ENCODE data around the gene DST. TPM values are rescaled to one million over a fixed set of nuclear protein-coding genes. Genes with fewer than 3 reads are reported as not detected.

Gene DST
- total RNA-seq, 2 donors from 2014 or later: 101 to 113 TPM

- H3K27ac Mint-ChIP-seq: no peak overlapping the region
- Histone ChIP-seq H3K4me1 (ENCODE audit: control insufficient read depth, insufficient read depth, low read length) (no peaks in the 10 kb centered on the region), H3K36me3 (ENCODE audit: control insufficient read depth, insufficient read depth, low read length) (peaks cover 64% of the 10 kb centered on the region), H3K9me3 (ENCODE audit: control insufficient read depth, low read length) (peaks cover 11% of the 10 kb centered on the region), H3K9ac (ENCODE audit: extremely low read depth, low read length, poor library complexity, severe bottlenecking) (no peak overlapping the region), H3K27ac (ENCODE audit: low read depth, low read length) (no peak overlapping the region), H3K4me3 (ENCODE audit: low read length) (no peak overlapping the region), H3K27me3 (ENCODE audit: control insufficient read depth, insufficient read depth, low read length, poor library complexity, severe bottlenecking) (no peaks in the 10 kb centered on the region)
- WGBS, 2 experiments (ENCODE audit: insufficient coverage in 1 of 2, insufficient read length in 1 of 2): 100% methylated on average over 1 of the region's 1 CpG; no CpG with 5 or more reads in 1 of the 2 experiments
- peaks cover 7% of the 10 kb centered on the region for H3K9me3 Mint-ChIP-seq
- peaks cover 44% of the 10 kb centered on the region for H3K36me3 Mint-ChIP-seq (ENCODE audit: low read depth)
- H3K4me3 Mint-ChIP-seq: no peak overlapping the region
- no peaks in the 10 kb centered on the region for H3K4me1 Mint-ChIP-seq
- no peak for DNase-seq
- H3K27me3 Mint-ChIP-seq (ENCODE audit: insufficient read depth): no peaks in the 10 kb centered on the region
- no peak for TF ChIP-seq CTCF (conservative IDR thresholded peaks at IDR 0.05)
These were observed 158.8 kb downstream of the DST start for GRCh38 chr6:56483929-56484328.

- no peak for TF ChIP-seq CTCF (conservative IDR thresholded peaks at IDR 0.05)
- Histone ChIP-seq H3K9me3 (ENCODE audit: control insufficient read depth, low read length) (peaks cover 11% of the 10 kb centered on the region), H3K27me3 (ENCODE audit: control insufficient read depth, insufficient read depth, low read length, poor library complexity, severe bottlenecking) (no peaks in the 10 kb centered on the region), H3K4me3 (ENCODE audit: low read length) (no peak overlapping the region), H3K4me1 (ENCODE audit: control insufficient read depth, insufficient read depth, low read length) (no peaks in the 10 kb centered on the region), H3K36me3 (ENCODE audit: control insufficient read depth, insufficient read depth, low read length) (peaks cover 71% of the 10 kb centered on the region), H3K9ac (ENCODE audit: extremely low read depth, low read length, poor library complexity, severe bottlenecking) (no peak overlapping the region), H3K27ac (ENCODE audit: low read depth, low read length) (no peak overlapping the region)
- 94 to 98% methylated on average over 6 to 8 of the region's 8 CpGs for WGBS, 2 experiments (ENCODE audit: insufficient coverage in 1 of 2, insufficient read length in 1 of 2)
- Mint-ChIP-seq H3K27ac (no peak overlapping the region), H3K36me3 (ENCODE audit: low read depth) (peaks cover 49% of the 10 kb centered on the region), H3K4me1 (no peaks in the 10 kb centered on the region), H3K9me3 (peaks cover 7% of the 10 kb centered on the region), H3K4me3 (no peak overlapping the region), H3K27me3 (ENCODE audit: insufficient read depth) (no peaks in the 10 kb centered on the region)
- DNase-seq: no peak
These were observed 160.2 kb downstream of the DST start for GRCh38 chr6:56482525-56482924.

GRCh38 chr6:56481957-56482356 is 160.7 kb downstream of the DST start:
- H3K27ac Mint-ChIP-seq: no peak overlapping the region
- 86 to 93% methylated on average over 1 to 5 of the region's 5 CpGs for WGBS, 2 experiments (ENCODE audit: insufficient coverage in 1 of 2, insufficient read length in 1 of 2)

More at GRCh38 chr6:56481957-56482356, 160.7 kb downstream of the DST start:
- no peak for DNase-seq
- Mint-ChIP-seq H3K4me3 (no peak overlapping the region), H3K9me3 (peaks cover 7% of the 10 kb centered on the region), H3K4me1 (no peaks in the 10 kb centered on the region), H3K27me3 (ENCODE audit: insufficient read depth) (no peaks in the 10 kb centered on the region), H3K36me3 (ENCODE audit: low read depth) (peaks cover 51% of the 10 kb centered on the region)
- TF ChIP-seq CTCF (conservative IDR thresholded peaks at IDR 0.05): no peak
- Histone ChIP-seq H3K4me3 (ENCODE audit: low read length) (no peak overlapping the region), H3K36me3 (ENCODE audit: control insufficient read depth, insufficient read depth, low read length) (peaks cover 71% of the 10 kb centered on the region), H3K9ac (ENCODE audit: extremely low read depth, low read length, poor library complexity, severe bottlenecking) (no peak overlapping the region), H3K27me3 (ENCODE audit: control insufficient read depth, insufficient read depth, low read length, poor library complexity, severe bottlenecking) (no peaks in the 10 kb centered on the region), H3K9me3 (ENCODE audit: control insufficient read depth, low read length) (peaks cover 11% of the 10 kb centered on the region), H3K4me1 (ENCODE audit: control insufficient read depth, insufficient read depth, low read length) (no peaks in the 10 kb centered on the region), H3K27ac (ENCODE audit: low read depth, low read length) (no peak overlapping the region)

Measured in endodermal cell (in vitro differentiated cells).